ENCODE data around the gene EGLN1.

GRCh38 chr1:231353086-231353485, 69.0 kb downstream of the EGLN1 start:
- TF ChIP-seq ZNF19 (tag by site-specific recombination; IDR thresholded peaks at IDR 0.05; ENCODE audit: low read depth), result no peak
- no peak for TF ChIP-seq ZNF354C (tag by site-specific recombination; IDR thresholded peaks at IDR 0.05; ENCODE audit: borderline replicate concordance, low read depth)
- no peak for TF ChIP-seq ZNF660 (tag by site-specific recombination; IDR thresholded peaks at IDR 0.05)
